Psoas muscle (tissue), 8 donors: ENCODE results near the gene SETX. TPM values are rescaled to one million over a fixed set of nuclear protein-coding genes. Genes with fewer than 3 reads are reported as not detected.

Source experiments
- ATAC-seq, 4 donors: fragments of 200-7000 bp; cut with Tn5 transposase; one replicate each; pipeline ENCODE4 v1.9.1; 2020; ENCODE audit warnings: moderate library complexity in 3 of 4, mild to moderate bottlenecking in 2 of 4
- DNase-seq, 2 donors: peaks; one replicate each; pipeline ENCODE4 v3.0.0-alpha.2; 2020
- H3K27ac ChIP-seq: fragments of 200-600 bp; one replicate; pipeline ENCODE4 v1.8.0; 2022
- H3K27me3 ChIP-seq, 3 donors: fragments of 200-600 bp in 1 of 3; one replicate each; pipeline versions ENCODE4 v1.6.1 to v1.8.0; 2013 to 2022; ENCODE audit warnings: low read length in 2 of 3, mild to moderate bottlenecking in 2 of 3, moderate library complexity in 1 of 3; ENCODE audit not compliant: insufficient read depth in 3 of 3
- H3K36me3 ChIP-seq, 2 donors: fragments of 200-600 bp in 1 of 2; one replicate each; pipeline versions ENCODE4 v1.6.1 to v1.8.0; 2013 to 2022; ENCODE audit warnings: low read depth in 1 of 2, mild to moderate bottlenecking in 1 of 2, moderate library complexity in 1 of 2; ENCODE audit not compliant: insufficient read depth in 1 of 2
- H3K4me1 ChIP-seq: fragments of 200-600 bp; one replicate; pipeline ENCODE4 v1.8.0; 2022
- H3K4me3 ChIP-seq: fragments of 200-600 bp; one replicate; pipeline ENCODE4 v1.8.0; 2022; ENCODE audit warnings: mild to moderate bottlenecking
- H3K9me3 ChIP-seq: fragments of 200-600 bp; one replicate; pipeline ENCODE4 v1.8.0; 2022
- WGBS, 3 donors: extraction: QIAGEN DNeasy Blood & Tissue Kit; methylation state at CpG; one replicate each; pipeline versions ENCODE4 v1.1.6 to v1.1.7; 2013; 5-methylcytosine and 5-hydroxymethylcytosine counted together
- intact Hi-C, 2 donors: fragments of 100-400 bp; cut with DNase I; formaldehyde crosslinking; loops; one replicate each; pipeline versions ENCODE4 v1.11.0 to v1.14.2; 2022
- polyA plus RNA-seq, 3 donors: library from polyadenylated mRNA; stranded (reverse); fragments of 200-250 nt; gene quantifications; one replicate each; pipeline ENCODE4 v1.2.3, GENCODE V29; 2013
- total RNA-seq, 4 donors: library from RNA; stranded (reverse); fragmentation: NEBNext Ultra II Directional in 2 of 4; extraction: Animal tissue kit (Norgen Biotek cat#: 25700) in 2 of 4; gene quantifications; one replicate each; pipeline versions ENCODE4 v1.2.1 to v1.2.4, GENCODE V29; 2021 to 2023
- TF ChIP-seq, protein P1 (sequence below): fragments of 200-600 bp; IDR thresholded peaks from one replicate; pipeline ENCODE4 v1.8.0; 2022; ENCODE audit warnings: antibody characterized with exemption
- donor health status: healthy with polysubstance abuse.
- donor health status: DM: no; HTN: no; CAD: no; lungs with moderate emphysema.
- donor health status: Bipolar disorder and iron deficiency.
- donor health status: healthy.
- donor health status: DM: yes; HTN: yes; CAD: no.
- donor health status: DM: no; HTN: no; CAD: no.
- donor health status: DM: no; HTN: no; CAD: no.
- donor health status: DM: yes; HTN: yes; CAD: no.

SETX gene
- total and polyA plus RNA-seq, 7 donors: 10.0 to 26.8 (median 20.6) TPM

DNA sequence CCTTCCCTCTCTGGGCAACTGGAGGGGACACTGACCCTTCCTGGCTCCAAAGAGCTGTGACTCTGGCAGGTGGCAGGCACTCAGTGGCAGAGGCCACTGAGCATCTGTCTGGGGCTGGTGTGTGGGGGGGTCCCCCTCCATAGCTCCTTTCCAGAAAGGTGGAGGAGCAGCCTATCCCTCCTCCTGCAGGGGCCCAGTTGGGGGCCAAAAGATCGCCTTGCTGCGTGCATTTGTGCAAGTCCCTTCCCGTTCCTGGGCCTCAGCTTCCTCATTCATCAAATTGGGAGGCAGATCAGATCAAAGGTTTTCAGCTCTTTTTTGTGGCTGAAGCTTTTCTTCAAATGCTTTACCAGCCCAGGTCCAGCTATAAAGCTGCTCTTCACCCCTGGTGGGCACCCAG, 115.3 kb downstream of the SETX start:
- H3K27ac ChIP-seq: no peak overlapping the region
- no peak overlapping the region for H3K4me3 ChIP-seq
- no peak for ATAC-seq
- WGBS, 3 donors: 40 to 46% (median 46%) methylated on average over 3 of the region's 3 CpGs
- H3K4me1 ChIP-seq: no peaks in the 10 kb centered on the region
- intact Hi-C loops: loop anchor here (5.0 to 10.0 kb wide), 2 partner anchors 175 to 477 kb away; no protein-coding TSS in a partner anchor
- peaks cover 0 to 54% (median 15%) of the 10 kb centered on the region in 3 donors for H3K27me3 ChIP-seq
- DNase-seq: no peak
- H3K9me3 ChIP-seq: no peaks in the 10 kb centered on the region
- TF ChIP-seq, protein P1, sequence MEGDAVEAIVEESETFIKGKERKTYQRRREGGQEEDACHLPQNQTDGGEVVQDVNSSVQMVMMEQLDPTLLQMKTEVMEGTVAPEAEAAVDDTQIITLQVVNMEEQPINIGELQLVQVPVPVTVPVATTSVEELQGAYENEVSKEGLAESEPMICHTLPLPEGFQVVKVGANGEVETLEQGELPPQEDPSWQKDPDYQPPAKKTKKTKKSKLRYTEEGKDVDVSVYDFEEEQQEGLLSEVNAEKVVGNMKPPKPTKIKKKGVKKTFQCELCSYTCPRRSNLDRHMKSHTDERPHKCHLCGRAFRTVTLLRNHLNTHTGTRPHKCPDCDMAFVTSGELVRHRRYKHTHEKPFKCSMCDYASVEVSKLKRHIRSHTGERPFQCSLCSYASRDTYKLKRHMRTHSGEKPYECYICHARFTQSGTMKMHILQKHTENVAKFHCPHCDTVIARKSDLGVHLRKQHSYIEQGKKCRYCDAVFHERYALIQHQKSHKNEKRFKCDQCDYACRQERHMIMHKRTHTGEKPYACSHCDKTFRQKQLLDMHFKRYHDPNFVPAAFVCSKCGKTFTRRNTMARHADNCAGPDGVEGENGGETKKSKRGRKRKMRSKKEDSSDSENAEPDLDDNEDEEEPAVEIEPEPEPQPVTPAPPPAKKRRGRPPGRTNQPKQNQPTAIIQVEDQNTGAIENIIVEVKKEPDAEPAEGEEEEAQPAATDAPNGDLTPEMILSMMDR: no peak
- no peaks in the 10 kb centered on the region for H3K36me3 ChIP-seq

DNA sequence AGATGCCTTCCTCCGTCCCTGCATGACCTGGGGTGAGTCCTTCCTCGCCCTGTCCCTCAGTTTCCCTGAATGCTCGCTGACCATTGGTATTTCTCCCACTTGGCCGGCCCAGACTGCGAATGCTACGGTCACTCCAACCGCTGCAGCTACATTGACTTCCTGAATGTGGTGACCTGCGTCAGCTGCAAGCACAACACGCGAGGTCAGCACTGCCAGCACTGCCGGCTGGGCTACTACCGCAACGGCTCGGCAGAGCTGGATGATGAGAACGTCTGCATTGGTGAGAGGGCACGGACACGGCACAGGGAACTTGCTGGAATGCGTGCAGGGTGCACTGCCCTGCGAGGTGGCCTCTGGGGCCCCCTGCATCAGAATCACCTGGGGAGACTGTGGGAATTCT, 115.8 kb downstream of the SETX start:
- Histone ChIP-seq H3K27me3 (peaks cover 0 to 54% (median 15%) of the 10 kb centered on the region in 3 donors), H3K9me3 (no peaks in the 10 kb centered on the region), H3K4me1 (no peaks in the 10 kb centered on the region), H3K27ac (no peak overlapping the region), H3K4me3 (no peak overlapping the region), H3K36me3 (no peaks in the 10 kb centered on the region)
- TF ChIP-seq, protein P1: no peak
- no peak for DNase-seq
- intact Hi-C loops: loop anchor here (5.0 to 10.0 kb wide), 2 partner anchors 174 to 477 kb away; no protein-coding TSS in a partner anchor
- WGBS, 3 donors: 43 to 51% (median 44%) methylated on average over 19 of the region's 19 CpGs
- ATAC-seq: no peak

DNA sequence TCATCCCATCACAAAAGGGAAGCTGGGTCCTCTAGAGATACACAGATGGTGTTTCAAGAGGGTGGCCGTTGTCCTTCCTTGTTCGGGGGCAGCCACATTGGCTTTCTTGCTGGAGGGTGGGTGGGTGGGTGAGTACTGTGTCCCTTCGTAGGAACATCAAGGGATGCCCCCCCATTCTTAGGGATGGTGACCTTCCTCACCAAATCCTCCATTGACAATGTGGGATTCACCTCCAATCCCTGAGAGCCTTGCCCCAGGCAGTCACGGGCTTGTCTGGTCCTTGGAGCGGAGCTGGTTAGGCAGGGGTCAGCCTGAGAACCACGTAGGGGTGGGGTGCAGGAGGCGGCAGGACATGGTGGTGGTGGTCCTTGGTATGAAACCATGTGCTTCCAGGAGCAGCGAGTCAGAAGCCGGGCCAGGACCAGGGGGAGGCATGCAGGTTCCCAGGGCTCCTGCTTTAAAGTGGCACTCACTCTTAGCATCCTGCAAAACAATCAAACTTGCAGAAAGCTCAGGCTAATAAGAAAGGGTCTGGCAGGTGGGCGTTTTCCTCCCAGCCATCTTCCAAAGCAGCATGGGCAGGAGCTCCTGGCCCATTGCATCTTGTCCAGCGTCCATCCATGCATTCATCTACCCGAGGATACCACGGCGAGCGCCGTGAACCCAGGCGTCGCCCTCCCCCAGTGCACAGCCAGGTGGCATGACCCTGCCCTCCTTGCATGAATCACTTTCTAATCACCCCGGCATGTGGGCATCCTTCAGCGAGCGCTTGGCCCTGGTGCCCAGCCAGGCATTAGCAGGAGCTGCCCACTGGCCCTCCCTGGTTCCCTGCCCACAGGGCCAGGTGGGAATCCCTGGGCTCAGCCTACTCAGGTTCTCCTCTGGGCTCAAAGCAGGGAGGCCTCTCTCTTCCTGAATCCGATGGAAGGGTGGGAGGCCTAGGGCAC, 116.5 kb downstream of the SETX start:
- no peaks in the 10 kb centered on the region for H3K4me1 ChIP-seq
- ATAC-seq: no peak
- H3K27ac ChIP-seq: no peak overlapping the region

DNA sequence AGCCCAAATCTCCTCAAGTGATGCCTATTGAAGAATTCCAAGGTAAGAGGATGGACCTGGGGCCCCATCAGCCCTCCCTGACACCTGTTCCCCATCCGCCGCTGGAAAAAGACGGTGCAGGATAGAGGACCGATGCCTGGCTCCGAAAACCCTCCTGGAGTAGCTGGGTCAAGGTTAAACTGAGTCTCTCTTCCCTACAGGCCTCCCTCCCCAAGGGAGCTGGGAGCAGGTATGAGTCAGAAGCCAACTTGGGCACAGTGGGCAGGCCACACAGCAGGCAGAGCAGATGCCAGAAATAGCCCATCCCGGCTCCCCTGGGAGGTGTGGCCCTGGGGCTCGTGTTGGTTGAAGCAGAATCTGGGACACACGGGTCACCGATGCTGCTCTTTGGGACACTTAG, 117.3 kb downstream of the SETX start:
- no peak overlapping the region for H3K27ac ChIP-seq
- H3K9me3 ChIP-seq: no peaks in the 10 kb centered on the region
- H3K4me3 ChIP-seq: no peak overlapping the region
- DNase-seq: no peak
- TF ChIP-seq, protein P1: no peak
- 57 to 66% (median 58%) methylated on average over 9 of the region's 9 CpGs for WGBS, 3 donors
- H3K4me1 ChIP-seq: no peaks in the 10 kb centered on the region
- H3K27me3 ChIP-seq: peaks cover 0 to 52% (median 11%) of the 10 kb centered on the region in 3 donors
- no peaks in the 10 kb centered on the region for H3K36me3 ChIP-seq
- intact Hi-C loops: loop anchor here (2.0 to 10.0 kb wide), 3 partner anchors 67 to 475 kb away; no protein-coding TSS in a partner anchor
- peak; percentile 38 to 68 (median 54) for ATAC-seq

More for the DNA sequence above, 116.5 kb downstream of the SETX start:
- intact Hi-C loops: loop anchor here (5.0 to 10.0 kb wide), 2 partner anchors 173 to 476 kb away; no protein-coding TSS in a partner anchor
- Histone ChIP-seq H3K36me3 (no peaks in the 10 kb centered on the region), H3K4me3 (no peak overlapping the region), H3K27me3 (peaks cover 0 to 51% (median 12%) of the 10 kb centered on the region in 3 donors), H3K9me3 (no peaks in the 10 kb centered on the region)
- TF ChIP-seq, protein P1: no peak
- 75 to 78% (median 77%) methylated on average over 22 of the region's 22 CpGs for WGBS, 3 donors
- DNase-seq: no peak
